Dermis blood vessel endothelial cell (primary cell): ENCODE results near the gene CD300LB. TPM values are rescaled to one million over a fixed set of nuclear protein-coding genes. Genes with fewer than 3 reads are reported as not detected.
"Not testable (repeated sequence)": the region's sequence is repeated elsewhere in the genome, so short reads cannot be mapped to it uniquely, and the experiment has no call there.

ENCODE experiments used
- DNase-seq: peaks from one replicate; pipeline ENCODE4 v3.0.0; 2010
- total RNA-seq: library from RNA; depleted of rRNA; stranded (reverse); fragments of >200 nt; gene quantifications from 2 replicates; pipeline ENCODE4 v1.2.3, GENCODE V29; 2014

Gene CD300LB
- total RNA-seq, 1 donor from 2014 or later = not detected

DNA sequence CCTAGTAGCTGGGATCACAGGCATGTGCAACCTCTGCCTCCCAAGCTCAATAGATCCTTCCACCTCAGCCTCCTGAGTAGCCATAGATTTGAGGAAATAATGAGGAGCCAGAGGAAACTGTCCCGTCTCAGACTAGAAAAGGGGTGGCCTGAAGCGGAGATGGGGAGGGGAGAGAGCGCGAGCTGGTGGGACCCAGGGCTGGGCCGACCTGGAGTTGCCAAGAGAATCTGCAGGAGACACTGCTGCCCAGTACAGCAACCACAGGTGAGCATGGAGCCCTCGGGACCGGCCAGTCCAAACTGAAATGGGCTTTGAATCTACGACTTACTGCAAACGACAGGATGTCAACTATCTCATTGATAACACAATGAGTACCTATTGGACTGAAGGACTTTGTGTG lies 40.6 kb downstream of the CD300LB start:
- no peak for DNase-seq

DNA sequence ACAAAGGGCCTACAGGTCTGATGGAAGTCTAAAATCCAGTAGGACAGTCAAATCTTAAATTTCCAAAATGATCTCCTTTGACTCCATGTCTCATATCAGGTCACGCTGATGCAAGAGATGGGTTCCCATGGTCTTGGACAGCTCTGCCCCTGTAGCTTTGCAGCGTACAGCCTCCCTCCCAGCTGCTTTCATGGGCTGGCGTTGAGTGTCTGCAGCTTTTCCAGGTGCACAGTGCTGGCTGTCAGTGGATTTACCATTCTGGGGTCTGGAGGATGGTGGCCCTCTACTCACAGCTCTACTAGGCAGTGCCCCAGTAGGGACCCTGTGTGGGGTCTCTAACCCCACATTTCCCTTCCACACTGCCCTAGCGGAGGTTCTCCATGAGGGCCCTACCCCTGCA lies 43.0 kb downstream of the CD300LB start:
- DNase-seq = not testable (repeated sequence)

DNA sequence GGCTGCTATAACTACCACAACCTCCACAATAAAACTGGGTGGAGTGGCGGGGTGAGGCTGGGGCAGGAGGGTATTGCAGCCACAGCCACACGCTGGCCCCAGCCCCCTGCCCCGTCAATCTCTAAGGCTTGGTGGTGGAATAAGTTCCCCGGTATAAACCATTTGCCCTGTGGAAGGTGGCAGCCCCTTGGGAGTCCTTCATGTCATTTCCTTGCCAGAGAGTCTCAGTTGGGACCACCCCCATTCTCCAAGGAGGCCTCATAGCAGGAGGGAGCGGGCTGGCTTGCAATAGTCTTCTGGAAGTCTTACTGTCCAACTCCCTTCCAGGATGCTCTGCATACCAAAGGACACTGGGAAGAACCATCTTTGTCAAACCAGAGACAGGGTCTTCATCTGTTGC lies 45.4 kb downstream of the CD300LB start:
- DNase-seq = no peak

DNA sequence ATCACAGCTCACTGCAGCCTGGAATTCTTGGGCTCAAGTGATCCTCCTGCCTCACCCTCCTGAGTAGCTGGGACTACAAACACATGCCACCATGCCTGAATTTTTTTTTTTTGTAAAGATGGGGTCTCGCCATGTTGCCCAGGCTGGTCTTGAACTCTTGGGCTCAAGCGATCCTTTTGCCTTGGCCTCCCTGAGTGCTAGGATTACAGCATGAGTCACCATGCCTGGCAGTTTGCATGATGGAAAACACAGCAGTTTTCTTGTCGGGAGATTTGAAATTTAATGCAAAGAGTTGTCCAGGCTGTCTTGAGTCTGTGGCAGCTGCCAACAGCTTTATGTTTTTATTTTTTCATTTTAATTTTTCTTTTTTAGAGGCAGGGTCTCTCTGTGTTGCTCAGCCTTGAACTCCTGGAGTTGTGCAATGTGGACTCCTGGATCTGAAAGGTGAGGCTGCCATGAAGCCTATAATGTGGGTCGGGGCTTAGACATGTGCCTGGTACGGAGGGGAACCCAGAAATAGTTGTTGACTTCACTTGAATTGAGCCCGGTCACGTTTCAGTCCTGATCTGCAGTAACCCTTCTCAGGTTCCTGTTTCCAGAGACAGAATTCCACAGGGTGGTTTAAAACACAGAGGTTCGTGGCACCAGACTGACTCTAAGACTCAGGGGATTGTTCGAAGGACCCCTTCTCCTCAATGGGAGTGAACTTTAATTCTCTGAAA lies 46.1 kb downstream of the CD300LB start:
- DNase-seq = no peak

DNA sequence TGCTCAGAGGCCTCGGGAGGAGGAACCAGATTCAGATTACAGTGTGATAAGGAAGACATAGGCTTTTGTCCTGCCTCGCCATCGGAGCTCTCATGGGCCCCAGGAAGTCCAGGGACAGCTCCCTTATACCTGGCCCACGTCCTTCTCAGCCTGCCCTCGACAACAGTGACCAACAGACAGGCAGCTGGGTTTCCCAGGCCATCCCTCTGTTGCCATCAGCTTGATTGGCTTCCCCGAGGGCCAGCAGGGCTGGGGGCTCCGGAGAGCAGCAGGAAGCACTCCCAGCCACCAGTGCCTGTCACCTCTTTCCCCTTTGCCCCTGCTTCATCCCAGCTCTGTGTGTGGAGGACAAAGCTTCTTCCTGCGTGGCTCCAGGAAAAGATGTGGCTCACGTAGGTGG lies 47.2 kb downstream of the CD300LB start:
- no peak for DNase-seq

DNA sequence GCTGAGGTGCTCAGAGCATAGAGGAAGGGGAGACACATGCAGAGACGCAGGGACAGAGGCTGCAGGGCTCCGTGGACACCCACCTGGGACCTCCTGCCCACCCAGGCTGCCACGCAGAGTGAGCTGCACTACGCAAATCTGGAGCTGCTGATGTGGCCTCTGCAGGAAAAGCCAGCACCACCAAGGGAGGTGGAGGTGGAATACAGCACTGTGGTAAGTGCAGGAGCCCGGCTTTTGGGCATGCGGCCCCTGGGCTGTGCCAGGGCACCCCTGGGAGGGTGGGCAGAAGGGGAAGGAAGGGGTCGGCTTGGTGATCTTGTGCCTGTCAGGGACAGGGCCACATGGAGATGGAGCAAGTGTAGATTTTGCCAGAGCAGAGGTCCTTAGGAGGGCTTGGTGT lies 49.7 kb downstream of the CD300LB start:
- DNase-seq = no peak

DNA sequence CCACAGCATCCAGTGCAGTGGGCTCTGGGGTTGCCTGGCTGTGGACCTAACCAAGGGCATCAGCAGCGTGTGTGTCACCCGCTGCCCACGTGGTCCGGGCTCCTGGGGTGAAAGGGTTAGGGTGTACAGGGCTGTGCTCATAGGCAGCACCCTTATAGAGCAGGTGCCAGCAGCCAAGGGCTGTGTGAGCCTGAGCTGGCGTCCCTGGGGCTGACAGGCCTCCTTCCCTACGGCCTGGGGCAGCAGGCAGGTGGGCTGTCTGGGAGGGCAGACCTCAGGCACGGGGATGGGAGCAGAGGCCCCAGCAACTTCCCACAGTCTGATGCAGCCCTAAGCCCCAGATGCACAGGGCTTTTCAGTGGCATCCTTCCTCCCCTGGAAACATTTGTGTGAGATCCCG lies 51.0 kb downstream of the CD300LB start:
- DNase-seq = no peak

DNA sequence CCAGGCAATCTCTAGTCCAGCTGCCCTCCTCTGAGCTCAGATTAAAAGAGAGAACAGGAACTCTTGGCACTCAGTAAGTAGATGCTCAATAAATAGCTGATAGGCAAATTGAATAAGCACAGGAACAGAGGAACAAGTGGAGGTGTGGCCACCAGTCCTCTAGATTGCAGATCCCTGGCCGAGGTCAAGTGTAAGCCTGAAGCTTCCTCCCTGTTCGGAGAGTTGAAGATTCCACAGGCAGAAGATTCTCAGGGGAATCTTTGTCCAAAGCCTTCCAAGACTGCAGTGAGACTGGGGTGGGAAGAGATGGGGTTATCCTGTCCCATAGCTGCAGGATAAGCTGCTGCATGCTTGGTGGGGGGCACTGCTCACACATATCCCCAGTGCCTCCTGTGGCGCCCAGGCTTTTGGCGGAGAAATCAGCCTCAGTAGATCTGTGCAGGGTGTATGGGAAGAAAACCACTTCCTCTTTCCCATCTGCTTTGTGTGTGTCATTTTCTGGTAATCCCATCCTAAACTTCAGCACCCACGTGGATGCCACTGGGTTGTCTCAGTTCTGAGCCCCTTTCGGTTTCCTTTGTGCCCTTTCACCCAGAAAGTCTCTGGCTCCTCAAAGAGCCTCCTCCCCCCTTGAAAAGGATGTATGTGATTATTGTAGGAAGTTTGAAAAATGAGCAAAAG lies 52.7 kb downstream of the CD300LB start:
- no peak for DNase-seq

DNA sequence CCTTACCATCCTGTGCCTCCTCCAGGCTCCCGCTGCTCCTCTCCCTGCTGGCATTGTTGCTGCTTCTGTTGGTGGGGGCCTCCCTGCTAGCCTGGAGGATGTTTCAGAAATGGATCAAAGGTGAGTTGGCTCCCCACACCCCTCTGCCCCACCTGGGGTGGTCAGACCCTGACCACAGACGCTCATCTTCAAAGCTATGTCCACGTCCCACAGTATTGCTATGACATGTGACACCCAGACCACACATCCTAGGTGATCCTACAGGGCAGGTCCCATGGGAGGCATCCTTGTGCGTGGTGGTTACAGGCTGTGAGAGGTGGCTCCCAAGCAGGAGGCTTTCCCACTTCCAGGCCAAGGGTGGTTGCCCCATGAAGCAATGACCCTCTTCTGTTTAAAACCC lies 53.9 kb downstream of the CD300LB start:
- DNase-seq = no peak

DNA sequence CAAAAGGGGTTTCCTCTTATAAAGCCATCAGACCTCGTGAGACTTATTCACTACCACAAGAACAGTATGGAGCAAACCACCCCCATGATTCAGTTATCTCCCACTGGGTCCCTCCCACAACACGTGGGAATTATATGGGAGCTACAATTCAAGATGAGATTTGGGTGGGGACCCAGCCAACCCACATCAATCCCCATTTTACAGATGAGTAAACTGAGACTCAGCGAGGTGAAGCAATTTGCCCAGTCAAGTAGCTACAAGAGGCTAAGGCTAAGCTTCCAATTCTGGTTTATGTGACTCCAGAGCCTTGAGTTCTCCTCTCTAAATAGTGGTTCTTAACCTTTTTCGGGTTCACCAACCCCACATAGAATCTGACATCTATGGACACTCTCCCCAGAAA lies 56.1 kb downstream of the CD300LB start:
- no peak for DNase-seq

DNA sequence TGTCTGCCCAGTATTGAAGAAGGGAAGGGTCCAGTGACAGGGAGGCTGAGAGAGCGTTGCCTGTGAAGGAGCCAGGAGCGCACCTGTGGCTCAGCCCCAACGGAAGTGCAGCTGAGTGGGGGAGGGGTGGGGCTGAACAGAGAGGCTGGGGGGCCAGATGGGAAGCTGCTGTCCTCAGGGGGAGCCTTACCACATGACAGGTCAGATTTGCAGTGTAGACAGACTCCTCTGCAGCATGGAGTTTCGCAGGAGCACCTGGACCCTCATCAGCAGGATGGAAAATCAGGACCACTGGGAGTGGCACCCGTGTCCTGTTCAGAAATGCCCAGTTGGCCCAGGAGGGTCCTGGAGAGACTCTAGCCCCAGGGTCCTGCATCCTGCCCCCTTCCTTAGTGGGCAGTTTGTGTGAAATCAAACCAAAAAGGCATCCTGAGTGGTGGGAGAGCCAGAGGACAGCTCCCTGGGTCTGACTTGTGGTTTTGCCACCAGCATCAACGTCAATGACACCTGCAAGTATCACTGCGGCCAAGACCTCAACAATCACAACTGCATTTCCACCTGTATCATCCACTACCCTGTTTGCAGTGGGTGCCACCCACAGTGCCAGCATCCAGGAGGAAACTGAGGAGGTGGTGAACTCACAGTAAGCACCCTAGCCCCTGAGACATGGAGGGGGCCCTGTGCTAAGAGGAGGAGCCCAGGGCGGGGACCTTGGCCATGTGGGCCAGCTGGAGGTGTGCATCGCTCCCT lies 57.1 kb downstream of the CD300LB start:
- no peak for DNase-seq

DNA sequence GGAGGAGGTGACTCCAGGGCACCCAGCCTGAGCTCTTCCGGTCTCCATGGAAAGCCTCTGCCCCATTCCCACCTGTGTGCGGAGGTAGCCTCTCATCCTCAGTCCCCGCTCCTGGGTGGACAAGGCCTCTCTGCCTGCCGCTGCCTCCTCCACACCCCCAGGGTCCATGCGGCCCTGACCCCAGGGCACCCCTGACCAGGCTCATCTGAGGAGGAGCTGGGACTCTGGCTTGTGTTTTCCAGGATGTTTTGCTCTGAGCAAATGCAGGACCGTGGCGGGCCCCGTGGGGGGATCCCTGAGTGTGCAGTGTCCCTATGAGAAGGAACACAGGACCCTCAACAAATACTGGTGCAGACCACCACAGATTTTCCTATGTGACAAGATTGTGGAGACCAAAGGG lies 58.0 kb downstream of the CD300LB start:
- no peak for DNase-seq

DNA sequence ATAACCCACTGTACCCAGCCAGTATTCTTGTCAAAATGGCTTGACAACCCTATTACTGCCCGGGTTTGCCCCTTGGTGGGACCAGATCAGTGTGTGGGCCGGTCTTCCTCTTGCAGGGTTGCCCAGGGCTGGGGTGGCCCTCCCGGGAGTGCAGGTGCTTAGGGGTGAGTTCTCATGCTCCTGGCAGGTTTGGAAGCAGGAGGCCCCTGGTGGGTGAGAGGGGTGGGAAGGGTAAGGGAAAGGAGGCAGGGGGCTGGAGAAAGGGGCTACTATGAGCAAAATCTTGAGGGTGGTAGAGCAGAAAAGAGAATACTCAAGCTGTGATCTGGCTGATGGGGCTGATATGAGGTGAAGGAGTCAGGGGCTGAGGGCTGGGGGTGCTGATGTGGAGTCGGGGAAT lies 58.4 kb downstream of the CD300LB start:
- DNase-seq = no peak

DNA sequence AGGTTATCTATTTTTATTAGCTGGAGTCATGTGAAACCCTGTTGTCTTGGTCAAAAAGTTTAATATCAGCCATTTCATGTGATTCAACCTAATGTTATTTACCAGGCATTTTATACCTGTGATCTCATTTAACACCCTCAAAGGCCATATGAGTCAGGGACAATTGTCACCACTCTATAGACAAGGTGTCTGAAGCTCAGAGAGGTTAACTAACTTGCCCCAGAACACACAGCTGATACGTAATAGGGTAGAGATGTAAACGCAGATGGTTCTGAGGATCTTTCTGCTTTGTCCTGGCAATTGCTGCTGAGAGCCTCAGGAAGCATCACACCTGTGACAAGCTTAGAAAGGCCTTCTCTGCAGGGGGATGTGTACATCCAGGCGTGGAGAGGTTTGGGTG lies 59.9 kb downstream of the CD300LB start:
- no peak for DNase-seq

Other genes starting within 250 kb of the CD300LB start
- gene KIF19, start 205.2 kb downstream of the CD300LB start, total RNA-seq = 6.4 and 16.3 TPM in 2 replicates
- gene BTBD17, start 169.6 kb downstream of the CD300LB start, total RNA-seq = 0.17 TPM in 1 of 2 replicates, not detected in the other
- gene GPR142, start 164.0 kb downstream of the CD300LB start, total RNA-seq = 0.09 and 0.68 TPM in 2 replicates
- 1.8 and 2.0 TPM in 2 replicates for gene GPRC5C, start 99.4 kb downstream of the CD300LB start, total RNA-seq
- not detected in 2 replicates for gene CD300A, start 64.8 kb downstream of the CD300LB start, total RNA-seq
- gene CD300C, start 14.6 kb upstream of the CD300LB start, total RNA-seq = not detected in 2 replicates
- not detected in 2 replicates for gene CD300H, start 36.0 kb upstream of the CD300LB start, total RNA-seq
- gene CD300LD, start 60.8 kb upstream of the CD300LB start, total RNA-seq = not detected in 2 replicates
- gene CD300E, start 92.3 kb upstream of the CD300LB start, total RNA-seq = not detected in 2 replicates
- not detected in 2 replicates for gene CD300LF, start 181.4 kb upstream of the CD300LB start, total RNA-seq
- gene RAB37, start 205.8 kb upstream of the CD300LB start, total RNA-seq = 0.17 and 0.37 TPM in 2 replicates
- 10.4 and 22.5 TPM in 2 replicates for gene NHERF1, start 217.2 kb upstream of the CD300LB start, total RNA-seq
- gene NAT9, start 244.9 kb upstream of the CD300LB start, total RNA-seq = 29.9 and 37.6 TPM in 2 replicates